Panc1 (cell line): ENCODE results near the gene CALHM4. TPM values are rescaled to one million over a fixed set of nuclear protein-coding genes. Genes with fewer than 3 reads are reported as not detected.

Source experiments
- ATAC-seq: fragments of 200-7000 bp; cut with Tn5 transposase; 2 replicates; pipeline ENCODE4 v1.9.1; 2020; ENCODE audit warnings: mild to moderate bottlenecking, moderate library complexity
- BruUV-seq: library from RNA; stranded (reverse); fragments of 400-500 nt; replicated peaks from 2 replicates; lab custom pipeline; 2021; lab: Mats Ljungman, UMichigan
- CTCF ChIA-PET: fragments of 300-600 bp; sonication (Branson Sonifier 250); formaldehyde crosslinking; loops from one replicate; lab custom pipeline; 2022; ENCODE audit warnings: antibody characterized with exemption; lab: Charles Lee
- POLR2A ChIA-PET: fragments of 300-600 bp; sonication (Branson Sonifier 250); formaldehyde crosslinking; loops from one replicate; lab custom pipeline; 2022; ENCODE audit warnings: antibody characterized with exemption; lab: Charles Lee
- DNase-seq: peaks from one replicate; pipeline ENCODE4 v3.0.0-alpha.2; 2010; ENCODE audit warnings: low read depth, low spot score
- H3K27ac ChIP-seq: 2 replicates; pipeline ENCODE4 v1.5.1; 2011; ENCODE audit warnings: mild to moderate bottlenecking, low read length, inconsistent platforms
- H3K27me3 ChIP-seq: fragments of 200-500 bp; sonication (Bioruptor generic); 2 replicates; pipeline ENCODE4 v1.6.0; 2014; ENCODE audit warnings: low read length, inconsistent platforms; ENCODE audit not compliant: control insufficient read depth, insufficient read depth
- H3K36me3 ChIP-seq: fragments of 200-500 bp; sonication (Bioruptor generic); 2 replicates; pipeline ENCODE4 v1.5.1; 2014; ENCODE audit warnings: inconsistent platforms, mild to moderate bottlenecking, low read length, moderate library complexity; ENCODE audit not compliant: control insufficient read depth, insufficient read depth
- H3K4me1 ChIP-seq: 2 replicates; pipeline ENCODE4 v1.5.1; 2011; ENCODE audit warnings: inconsistent platforms, mild to moderate bottlenecking, low read length, moderate library complexity; ENCODE audit not compliant: control insufficient read depth, insufficient read depth
- H3K4me3 ChIP-seq, 2 experiments: 2 replicates each; pipeline ENCODE4 v1.5.1; 2011 to 2012; ENCODE audit warnings: low read depth in 2 of 2, low read length in 2 of 2, mild to moderate bottlenecking in 2 of 2, inconsistent platforms in 1 of 2, moderate library complexity in 1 of 2
- H3K9me3 ChIP-seq: fragments of 200-500 bp; sonication (Bioruptor generic); 2 replicates; pipeline ENCODE4 v1.5.1; 2014; ENCODE audit warnings: low read depth, mild to moderate bottlenecking, inconsistent platforms, low read length, moderate library complexity; ENCODE audit not compliant: control insufficient read depth, insufficient read depth
- CTCF ChIP-seq: fragments of 450-650 bp; IDR thresholded peaks from 2 replicates; pipeline ENCODE4 v1.5.1; 2017; ENCODE audit warnings: mild to moderate bottlenecking
- POLR2AphosphoS5 ChIP-seq: IDR thresholded peaks from 2 replicates; pipeline ENCODE4 v1.6.1; 2012; ENCODE audit warnings: mild to moderate bottlenecking, low read depth, low read length, moderate library complexity
- REST ChIP-seq, 2 experiments: IDR thresholded peaks; 2 replicates each; pipeline ENCODE4 v1.6.1; 2011 to 2012; ENCODE audit warnings: low read depth in 2 of 2, control low read depth in 1 of 2, low read length in 1 of 2, mild to moderate bottlenecking in 1 of 2, moderate library complexity in 1 of 2; ENCODE audit not compliant: insufficient read depth in 1 of 2
- SIN3A ChIP-seq: IDR thresholded peaks from 2 replicates; pipeline ENCODE4 v1.6.1; 2012; ENCODE audit warnings: low read depth, mild to moderate bottlenecking, low read length, moderate library complexity, borderline replicate concordance; ENCODE audit not compliant: insufficient read depth
- TCF7L2 ChIP-seq: IDR thresholded peaks from 2 replicates; pipeline ENCODE4 v1.6.1; 2011; ENCODE audit warnings: mild to moderate bottlenecking, low read depth, low read length, inconsistent platforms
- in situ Hi-C: cut with HindIII; loops from 2 replicates; pipeline ENCODE4 v1.10.0; 2016; ENCODE audit warnings: low sequenced_read_pairs, low pct_unique_long_range_greater_than_20kb
- intact Hi-C: fragments of 100-400 bp; cut with micrococcal nuclease; formaldehyde crosslinking; loops from one replicate; pipeline ENCODE4 v1.10.0; 2022; ENCODE audit not compliant: unreplicated experiment
- total RNA-seq: library from RNA; stranded (reverse); gene quantifications from one replicate; pipeline ENCODE4 v1.2.1, GENCODE V29; 2021; ENCODE audit not compliant: unreplicated experiment

Gene CALHM4
- total RNA-seq, 1 experiment from 2014 or later, result not detected

GRCh38 chr6:116577486-116577885 lies 23.9 kb downstream of the CALHM4 start:
- in situ Hi-C loops, result no loop called here
- peaks cover 31% of the 10 kb centered on the region for H3K36me3 ChIP-seq
- intact Hi-C loops, result no loop called here
- DNase-seq, result no peak
- ChIA-PET POLR2A (no interaction called here), CTCF (no interaction called here)
- BruUV-seq, result no TSS peak
- H3K27ac ChIP-seq, result no peak overlapping the region
- no peaks in the 10 kb centered on the region for H3K9me3 ChIP-seq
- TF ChIP-seq SIN3A, result no peak
- TF ChIP-seq CTCF, result no peak
- no peak for TF ChIP-seq REST (IDR thresholded peaks at IDR 0.05; ENCODE audit: insufficient read depth in 1 of 2, low read depth in 2 of 2, low read length in 1 of 2)
- TF ChIP-seq POLR2AphosphoS5, result no peak
- TF ChIP-seq TCF7L2, result no peak
- H3K4me1 ChIP-seq, result peaks cover 11% of the 10 kb centered on the region
- H3K27me3 ChIP-seq, result no peaks in the 10 kb centered on the region
- no peak overlapping the region for H3K4me3 ChIP-seq
- no peak for ATAC-seq

- no TSS peak for BruUV-seq
- peaks cover 3% of the 10 kb centered on the region; the same call in 1 of the 2 replicates for H3K4me1 ChIP-seq
- no peak for ATAC-seq
- ChIA-PET CTCF (no interaction called here), POLR2A (no interaction called here)
- H3K27me3 ChIP-seq, result no peaks in the 10 kb centered on the region
- H3K36me3 ChIP-seq, result peaks cover 33% of the 10 kb centered on the region
- H3K27ac ChIP-seq, result no peak overlapping the region
- DNase-seq, result no peak
- no peak overlapping the region for H3K4me3 ChIP-seq
- intact Hi-C loops, result no loop called here
- no peaks in the 10 kb centered on the region for H3K9me3 ChIP-seq
- in situ Hi-C loops, result no loop called here
- TF ChIP-seq SIN3A (no peak), REST (IDR thresholded peaks at IDR 0.05; ENCODE audit: insufficient read depth in 1 of 2, low read depth in 2 of 2, low read length in 1 of 2) (no peak), POLR2AphosphoS5 (no peak), TCF7L2 (no peak), CTCF (no peak)
Observed at GRCh38 chr6:116578335-116578734, 24.8 kb downstream of the CALHM4 start.
